ENCODE data around the gene KCNAB1. TPM values are rescaled to one million over a fixed set of nuclear protein-coding genes. Genes with fewer than 3 reads are reported as not detected.

The KCNAB1 gene
- total RNA-seq, 2 experiments from 2014 or later: not detected

GRCh38 chr3:156300371-156300770 is 180.0 kb downstream of the KCNAB1 start:
- intact Hi-C loops (cut with micrococcal nuclease): no loop called here
- no peak overlapping the region for H3K27ac Mint-ChIP-seq
- DNase-seq: no peak
- H3K9me3 Mint-ChIP-seq: no peaks in the 10 kb centered on the region
- H3K27me3 Mint-ChIP-seq: peaks cover 10% of the 10 kb centered on the region
- CTCF ChIA-PET: no interaction called here
- H3K4me1 Mint-ChIP-seq (ENCODE audit: low read depth): no peaks in the 10 kb centered on the region
- H3K36me3 Mint-ChIP-seq: no peaks in the 10 kb centered on the region
- POLR2A ChIA-PET: no interaction called here
- H3K4me3 Mint-ChIP-seq: no peak overlapping the region

GRCh38 chr3:156300929-156301840 is 180.8 kb downstream of the KCNAB1 start:
- H3K4me3 Mint-ChIP-seq: no peak overlapping the region
- peaks cover 5% of the 10 kb centered on the region for H3K27me3 Mint-ChIP-seq
- CTCF ChIA-PET: no interaction called here
- no peaks in the 10 kb centered on the region for H3K9me3 Mint-ChIP-seq
- intact Hi-C loops (cut with micrococcal nuclease): no loop called here
- no peaks in the 10 kb centered on the region for H3K4me1 Mint-ChIP-seq (ENCODE audit: low read depth)
- POLR2A ChIA-PET: no interaction called here
- DNase-seq: no peak
- H3K36me3 Mint-ChIP-seq: no peaks in the 10 kb centered on the region
- H3K27ac Mint-ChIP-seq: no peak overlapping the region

- H3K27ac Mint-ChIP-seq: no peak overlapping the region
- H3K9me3 Mint-ChIP-seq: no peaks in the 10 kb centered on the region
- POLR2A ChIA-PET: no interaction called here
- H3K4me3 Mint-ChIP-seq: no peak overlapping the region
- DNase-seq: no peak
- H3K36me3 Mint-ChIP-seq: no peaks in the 10 kb centered on the region
- peaks cover 4% of the 10 kb centered on the region for H3K27me3 Mint-ChIP-seq
- intact Hi-C loops (cut with micrococcal nuclease): no loop called here
- H3K4me1 Mint-ChIP-seq (ENCODE audit: low read depth): no peaks in the 10 kb centered on the region
- CTCF ChIA-PET: no interaction called here
Measured at GRCh38 chr3:156303001-156303707, 182.8 kb downstream of the KCNAB1 start.

GRCh38 chr3:156304406-156304805 is 184.0 kb downstream of the KCNAB1 start:
- intact Hi-C loops (cut with micrococcal nuclease): no loop called here
- ChIA-PET POLR2A (no interaction called here), CTCF (no interaction called here)
- Mint-ChIP-seq H3K9me3 (no peaks in the 10 kb centered on the region), H3K36me3 (no peaks in the 10 kb centered on the region), H3K4me3 (no peak overlapping the region), H3K27ac (no peak overlapping the region), H3K4me1 (ENCODE audit: low read depth) (no peaks in the 10 kb centered on the region), H3K27me3 (peaks cover 3% of the 10 kb centered on the region)
- no peak for DNase-seq

GRCh38 chr3:156305672-156306071 is 185.3 kb downstream of the KCNAB1 start:
- ChIA-PET CTCF (no interaction called here), POLR2A (no interaction called here)
- no peak overlapping the region for H3K4me3 Mint-ChIP-seq
- H3K27me3 Mint-ChIP-seq: no peaks in the 10 kb centered on the region
- intact Hi-C loops (cut with micrococcal nuclease): no loop called here
- H3K27ac Mint-ChIP-seq: no peak overlapping the region
- H3K4me1 Mint-ChIP-seq (ENCODE audit: low read depth): no peaks in the 10 kb centered on the region
- no peaks in the 10 kb centered on the region for H3K36me3 Mint-ChIP-seq
- DNase-seq: no peak
- H3K9me3 Mint-ChIP-seq: no peaks in the 10 kb centered on the region

- no peaks in the 10 kb centered on the region for H3K4me1 Mint-ChIP-seq (ENCODE audit: low read depth)
- ChIA-PET CTCF (no interaction called here), POLR2A (no interaction called here)
- intact Hi-C loops (cut with micrococcal nuclease): no loop called here
- H3K27ac Mint-ChIP-seq: no peak overlapping the region
- H3K27me3 Mint-ChIP-seq: no peaks in the 10 kb centered on the region
- no peak for DNase-seq
- H3K36me3 Mint-ChIP-seq: no peaks in the 10 kb centered on the region
- H3K9me3 Mint-ChIP-seq: no peaks in the 10 kb centered on the region
- no peak overlapping the region for H3K4me3 Mint-ChIP-seq
Measured at GRCh38 chr3:156307704-156308103, 187.3 kb downstream of the KCNAB1 start.

- Mint-ChIP-seq H3K36me3 (no peaks in the 10 kb centered on the region), H3K27me3 (peaks cover 1% of the 10 kb centered on the region), H3K4me1 (ENCODE audit: low read depth) (no peaks in the 10 kb centered on the region), H3K9me3 (no peaks in the 10 kb centered on the region), H3K27ac (no peak overlapping the region), H3K4me3 (no peak overlapping the region)
- intact Hi-C loops (cut with micrococcal nuclease): no loop called here
- CTCF ChIA-PET: no interaction called here
- POLR2A ChIA-PET: interaction anchor here (0.6 kb wide), 1 partner anchor 41 kb away, joined by 5 read pairs; no protein-coding TSS in a partner anchor
- no peak for DNase-seq
Measured at GRCh38 chr3:156311431-156311830, 191.1 kb downstream of the KCNAB1 start.

GRCh38 chr3:156311930-156312329 is 191.6 kb downstream of the KCNAB1 start:
- Mint-ChIP-seq H3K36me3 (no peaks in the 10 kb centered on the region), H3K27ac (no peak overlapping the region), H3K27me3 (peaks cover 1% of the 10 kb centered on the region), H3K4me1 (ENCODE audit: low read depth) (no peaks in the 10 kb centered on the region), H3K4me3 (no peak overlapping the region), H3K9me3 (no peaks in the 10 kb centered on the region)
- DNase-seq: no peak
- POLR2A ChIA-PET: interaction anchor here (0.6 kb wide), 1 partner anchor 41 kb away, joined by 5 read pairs; no protein-coding TSS in a partner anchor
- intact Hi-C loops (cut with micrococcal nuclease): no loop called here
- CTCF ChIA-PET: no interaction called here

GRCh38 chr3:156316076-156316475 is 195.7 kb downstream of the KCNAB1 start:
- Mint-ChIP-seq H3K36me3 (no peaks in the 10 kb centered on the region), H3K9me3 (no peaks in the 10 kb centered on the region), H3K27ac (no peak overlapping the region), H3K4me1 (ENCODE audit: low read depth) (no peaks in the 10 kb centered on the region), H3K4me3 (no peak overlapping the region), H3K27me3 (peaks cover 1% of the 10 kb centered on the region)
- DNase-seq: no peak
- intact Hi-C loops (cut with micrococcal nuclease): no loop called here
- ChIA-PET CTCF (no interaction called here), POLR2A (no interaction called here)

- Mint-ChIP-seq H3K4me1 (ENCODE audit: low read depth) (no peaks in the 10 kb centered on the region), H3K36me3 (no peaks in the 10 kb centered on the region), H3K4me3 (no peak overlapping the region), H3K27ac (no peak overlapping the region), H3K9me3 (no peaks in the 10 kb centered on the region), H3K27me3 (peaks cover 1% of the 10 kb centered on the region)
- DNase-seq: no peak
- intact Hi-C loops (cut with micrococcal nuclease): no loop called here
- CTCF ChIA-PET: interaction anchor here (0.6 to 1.0 kb wide), 2 partner anchors 132 to 186 kb away, joined by 3 read pairs; no protein-coding TSS in a partner anchor
- POLR2A ChIA-PET: no interaction called here
Measured at GRCh38 chr3:156317462-156318074, 197.2 kb downstream of the KCNAB1 start.

- POLR2A ChIA-PET: no interaction called here
- H3K36me3 Mint-ChIP-seq: no peaks in the 10 kb centered on the region
- intact Hi-C loops (cut with micrococcal nuclease): no loop called here
- no peaks in the 10 kb centered on the region for H3K27me3 Mint-ChIP-seq
- DNase-seq: no peak
- H3K27ac Mint-ChIP-seq: no peak overlapping the region
- H3K9me3 Mint-ChIP-seq: no peaks in the 10 kb centered on the region
- H3K4me3 Mint-ChIP-seq: no peak overlapping the region
- no peaks in the 10 kb centered on the region for H3K4me1 Mint-ChIP-seq (ENCODE audit: low read depth)
- CTCF ChIA-PET: no interaction called here
Measured at GRCh38 chr3:156321945-156322344, 201.6 kb downstream of the KCNAB1 start.

GRCh38 chr3:156323466-156323865 is 203.1 kb downstream of the KCNAB1 start:
- no peak overlapping the region for H3K4me3 Mint-ChIP-seq
- no peaks in the 10 kb centered on the region for H3K36me3 Mint-ChIP-seq
- H3K4me1 Mint-ChIP-seq (ENCODE audit: low read depth): no peaks in the 10 kb centered on the region
- intact Hi-C loops (cut with micrococcal nuclease): no loop called here
- no peaks in the 10 kb centered on the region for H3K9me3 Mint-ChIP-seq
- H3K27ac Mint-ChIP-seq: no peak overlapping the region
- POLR2A ChIA-PET: no interaction called here
- CTCF ChIA-PET: no interaction called here
- DNase-seq: no peak
- H3K27me3 Mint-ChIP-seq: peaks cover 6% of the 10 kb centered on the region
